HepG2 (cell line): ENCODE data around the gene U2AF2. TPM values are rescaled to one million over a fixed set of nuclear protein-coding genes. Genes with fewer than 3 reads are reported as not detected.
A peak's percentile ranks its signal among the peaks of the same experiment; 100 is the strongest.

ENCODE experiments used
- GZF1 ChIP-seq: sonication (generic); formaldehyde crosslinking; IDR thresholded peaks from 2 replicates; pipeline ENCODE4 v1.5.1; 2020; ENCODE audit warnings: mild to moderate bottlenecking, missing genetic modification reagents
- HOXA3 ChIP-seq: sonication (generic); formaldehyde crosslinking; IDR thresholded peaks from 2 replicates; pipeline ENCODE4 v1.5.0; 2020; ENCODE audit warnings: missing genetic modification reagents
- ISX ChIP-seq: sonication (generic); formaldehyde crosslinking; conservative IDR thresholded peaks from 2 replicates; pipeline ENCODE4 v1.5.0; 2020; ENCODE audit warnings: missing genetic modification reagents
- MED13 ChIP-seq: sonication (generic); formaldehyde crosslinking; IDR thresholded peaks from 2 replicates; pipeline ENCODE4 v1.5.0; 2020; ENCODE audit warnings: missing genetic modification reagents
- MEIS2 ChIP-seq: sonication (generic); formaldehyde crosslinking; IDR thresholded peaks from 2 replicates; pipeline ENCODE4 v1.9.0; 2021; ENCODE audit warnings: mild to moderate bottlenecking, missing genetic modification reagents
- PTBP1 ChIP-seq: fragments of 200-400 bp; formaldehyde crosslinking; IDR thresholded peaks from 2 replicates; pipeline ENCODE4 v1.6.1; 2018; ENCODE audit warnings: low read length, low read depth; ENCODE audit not compliant: poor library complexity, severe bottlenecking
- RBM22 ChIP-seq: fragments of 200-400 bp; formaldehyde crosslinking; optimal IDR thresholded peaks from 2 replicates; pipeline ENCODE3; 2017; ENCODE audit warnings: mild to moderate bottlenecking, low read length, moderate library complexity
- ZNF143 ChIP-seq: sonication (generic); formaldehyde crosslinking; IDR thresholded peaks from 2 replicates; pipeline ENCODE4 v1.4.0; 2020; ENCODE audit warnings: missing genetic modification reagents
- ZNF441 ChIP-seq: sonication (generic); formaldehyde crosslinking; IDR thresholded peaks from 2 replicates; pipeline ENCODE4 v1.7.0; 2021; ENCODE audit warnings: missing genetic modification reagents, borderline replicate concordance
- ZNF777 ChIP-seq: sonication (generic); formaldehyde crosslinking; IDR thresholded peaks from 2 replicates; pipeline ENCODE4 v1.4.0; 2020; ENCODE audit warnings: missing genetic modification reagents
- polyA plus RNA-seq, 8 experiments: library from polyadenylated mRNA; depleted of rRNA in 3 of 8; stranded (reverse) in 7 of 8; unstranded in 1 of 8; fragments of >200 nt; fragmentation: Illumina TruSeq in 4 of 8; extraction: Trizol in 4 of 8; gene quantifications; 2 replicates each; pipeline versions ENCODE4 v1.2.1 to v1.2.3, GENCODE V29; 2011 to 2016; ENCODE audit warnings: low read depth in 4 of 8, missing spikeins in 1 of 8, mixed read lengths in 1 of 8; ENCODE audit not compliant: insufficient read depth in 1 of 8
- total RNA-seq, 5 experiments: library from RNA; depleted of rRNA; stranded (reverse); fragments of >200 nt; fragmentation: Illumina TruSeq; extraction: Trizol; gene quantifications; 2 replicates each; pipeline ENCODE4 v1.2.3, GENCODE V29; 2016; ENCODE audit warnings: low read depth in 1 of 5
- TF ChIP-seq, protein P1 (sequence below), 2 experiments: fragments of 450-650 bp in 1 of 2; sonication (generic) in 1 of 2; formaldehyde crosslinking in 1 of 2; IDR thresholded peaks; 2 replicates each; pipeline versions ENCODE4 v1.6.1 to v1.8.0; 2016 to 2022; ENCODE audit warnings: antibody characterized with exemption in 1 of 2, mild to moderate bottlenecking in 1 of 2, missing genetic modification reagents in 1 of 2
- TF ChIP-seq, protein P2 (sequence below): sonication (generic); formaldehyde crosslinking; IDR thresholded peaks from 2 replicates; pipeline ENCODE4 v1.5.0; 2020; ENCODE audit warnings: missing genetic modification reagents
- TF ChIP-seq, protein P3 (sequence below): sonication (generic); formaldehyde crosslinking; IDR thresholded peaks from 2 replicates; pipeline ENCODE4 v1.4.0; 2020; ENCODE audit warnings: missing genetic modification reagents, low read depth, mild to moderate bottlenecking, borderline replicate concordance
- TF ChIP-seq, protein P4 (sequence below): sonication (generic); formaldehyde crosslinking; IDR thresholded peaks from 2 replicates; pipeline ENCODE4 v1.4.0; 2020; ENCODE audit warnings: missing genetic modification reagents
- TF ChIP-seq, protein P5 (sequence below): sonication (generic); formaldehyde crosslinking; IDR thresholded peaks from 2 replicates; pipeline ENCODE4 v1.4.0; 2020; ENCODE audit warnings: mild to moderate bottlenecking, low read depth, missing genetic modification reagents

U2AF2 gene
- total and polyA plus RNA-seq, 2 of the 13 experiments (the other 11 are each of a cell fraction or from before 2014, with no cell fraction given): 84.3 to 124 TPM

DNA sequence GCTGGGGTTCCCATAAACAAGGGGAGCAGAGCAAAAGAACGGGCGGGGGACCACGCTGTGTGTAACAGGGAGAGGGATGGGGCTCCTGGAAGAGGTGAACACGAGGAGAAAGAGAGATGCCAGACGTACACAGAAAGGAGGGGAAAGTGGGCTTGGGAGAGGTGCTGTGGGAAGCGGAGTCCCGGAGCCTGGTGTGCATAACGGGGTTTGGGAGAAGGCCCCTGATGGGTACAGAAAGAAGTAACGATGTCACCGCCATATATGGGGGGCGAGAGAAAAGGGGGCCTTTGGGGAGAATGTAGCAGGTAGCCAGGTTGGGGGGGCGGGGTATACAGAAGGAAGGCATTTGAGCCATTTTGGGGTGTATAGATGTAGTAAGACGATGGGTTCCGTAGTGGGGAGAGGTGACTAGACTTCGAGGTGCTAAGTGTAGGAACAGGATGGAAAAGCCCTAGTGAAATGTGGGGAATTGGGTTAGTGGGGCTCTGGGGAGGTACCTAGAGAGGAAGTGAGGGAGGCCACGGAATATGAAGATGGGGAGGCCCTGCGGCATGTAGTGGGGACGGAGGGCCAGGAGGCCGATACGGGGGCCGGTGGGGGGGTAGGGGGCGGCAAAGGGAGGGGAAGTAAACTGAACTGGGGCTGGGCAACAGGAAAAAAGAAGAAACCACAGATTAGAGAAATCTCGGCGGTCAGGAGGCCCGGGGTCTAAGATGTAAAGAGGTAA lies 13.2 kb upstream of the U2AF2 start (continued):
- TF ChIP-seq ISX: 0 out of 2 replicates have a peak, but pooled peaks have one; percentile 61
- TF ChIP-seq GZF1 (CRISPR knock-in tag): 0 out of 2 replicates have a peak, but pooled peaks have one; percentile 34
- no peak for TF ChIP-seq MED13 (CRISPR knock-in tag)
- TF ChIP-seq, protein P1, sequence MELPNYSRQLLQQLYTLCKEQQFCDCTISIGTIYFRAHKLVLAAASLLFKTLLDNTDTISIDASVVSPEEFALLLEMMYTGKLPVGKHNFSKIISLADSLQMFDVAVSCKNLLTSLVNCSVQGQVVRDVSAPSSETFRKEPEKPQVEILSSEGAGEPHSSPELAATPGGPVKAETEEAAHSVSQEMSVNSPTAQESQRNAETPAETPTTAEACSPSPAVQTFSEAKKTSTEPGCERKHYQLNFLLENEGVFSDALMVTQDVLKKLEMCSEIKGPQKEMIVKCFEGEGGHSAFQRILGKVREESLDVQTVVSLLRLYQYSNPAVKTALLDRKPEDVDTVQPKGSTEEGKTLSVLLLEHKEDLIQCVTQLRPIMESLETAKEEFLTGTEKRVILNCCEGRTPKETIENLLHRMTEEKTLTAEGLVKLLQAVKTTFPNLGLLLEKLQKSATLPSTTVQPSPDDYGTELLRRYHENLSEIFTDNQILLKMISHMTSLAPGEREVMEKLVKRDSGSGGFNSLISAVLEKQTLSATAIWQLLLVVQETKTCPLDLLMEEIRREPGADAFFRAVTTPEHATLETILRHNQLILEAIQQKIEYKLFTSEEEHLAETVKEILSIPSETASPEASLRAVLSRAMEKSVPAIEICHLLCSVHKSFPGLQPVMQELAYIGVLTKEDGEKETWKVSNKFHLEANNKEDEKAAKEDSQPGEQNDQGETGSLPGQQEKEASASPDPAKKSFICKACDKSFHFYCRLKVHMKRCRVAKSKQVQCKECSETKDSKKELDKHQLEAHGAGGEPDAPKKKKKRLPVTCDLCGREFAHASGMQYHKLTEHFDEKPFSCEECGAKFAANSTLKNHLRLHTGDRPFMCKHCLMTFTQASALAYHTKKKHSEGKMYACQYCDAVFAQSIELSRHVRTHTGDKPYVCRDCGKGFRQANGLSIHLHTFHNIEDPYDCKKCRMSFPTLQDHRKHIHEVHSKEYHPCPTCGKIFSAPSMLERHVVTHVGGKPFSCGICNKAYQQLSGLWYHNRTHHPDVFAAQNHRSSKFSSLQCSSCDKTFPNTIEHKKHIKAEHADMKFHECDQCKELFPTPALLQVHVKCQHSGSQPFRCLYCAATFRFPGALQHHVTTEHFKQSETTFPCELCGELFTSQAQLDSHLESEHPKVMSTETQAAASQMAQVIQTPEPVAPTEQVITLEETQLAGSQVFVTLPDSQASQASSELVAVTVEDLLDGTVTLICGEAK (IDR thresholded peaks at IDR 0.05): no peak
- TF ChIP-seq, protein P1 (CRISPR knock-in tag; IDR thresholded peaks at IDR 0.05): 0 out of 2 replicates have a peak, but pooled peaks have one; percentile 29
- no peak for TF ChIP-seq HOXA3 (CRISPR knock-in tag)
- no peak for TF ChIP-seq ZNF441
- TF ChIP-seq, protein P2, sequence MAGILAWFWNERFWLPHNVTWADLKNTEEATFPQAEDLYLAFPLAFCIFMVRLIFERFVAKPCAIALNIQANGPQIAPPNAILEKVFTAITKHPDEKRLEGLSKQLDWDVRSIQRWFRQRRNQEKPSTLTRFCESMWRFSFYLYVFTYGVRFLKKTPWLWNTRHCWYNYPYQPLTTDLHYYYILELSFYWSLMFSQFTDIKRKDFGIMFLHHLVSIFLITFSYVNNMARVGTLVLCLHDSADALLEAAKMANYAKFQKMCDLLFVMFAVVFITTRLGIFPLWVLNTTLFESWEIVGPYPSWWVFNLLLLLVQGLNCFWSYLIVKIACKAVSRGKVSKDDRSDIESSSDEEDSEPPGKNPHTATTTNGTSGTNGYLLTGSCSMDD: no peak
- peak; percentile 81 for TF ChIP-seq RBM22
- TF ChIP-seq MEIS2 (CRISPR knock-in tag): 0 out of 2 replicates have a peak, but pooled peaks have one; percentile 6
- TF ChIP-seq ZNF143 (CRISPR knock-in tag): no peak
- TF ChIP-seq PTBP1: no peak
- TF ChIP-seq, protein P3, sequence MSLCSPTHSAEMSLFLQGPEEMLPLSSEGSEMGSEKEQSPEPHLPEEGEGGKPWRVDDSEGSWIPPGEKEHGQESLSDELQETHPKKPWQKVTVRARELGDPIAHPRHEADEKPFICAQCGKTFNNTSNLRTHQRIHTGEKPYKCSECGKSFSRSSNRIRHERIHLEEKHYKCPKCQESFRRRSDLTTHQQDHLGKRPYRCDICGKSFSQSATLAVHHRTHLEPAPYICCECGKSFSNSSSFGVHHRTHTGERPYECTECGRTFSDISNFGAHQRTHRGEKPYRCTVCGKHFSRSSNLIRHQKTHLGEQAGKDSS (CRISPR knock-in tag): no peak
- TF ChIP-seq, protein P4, sequence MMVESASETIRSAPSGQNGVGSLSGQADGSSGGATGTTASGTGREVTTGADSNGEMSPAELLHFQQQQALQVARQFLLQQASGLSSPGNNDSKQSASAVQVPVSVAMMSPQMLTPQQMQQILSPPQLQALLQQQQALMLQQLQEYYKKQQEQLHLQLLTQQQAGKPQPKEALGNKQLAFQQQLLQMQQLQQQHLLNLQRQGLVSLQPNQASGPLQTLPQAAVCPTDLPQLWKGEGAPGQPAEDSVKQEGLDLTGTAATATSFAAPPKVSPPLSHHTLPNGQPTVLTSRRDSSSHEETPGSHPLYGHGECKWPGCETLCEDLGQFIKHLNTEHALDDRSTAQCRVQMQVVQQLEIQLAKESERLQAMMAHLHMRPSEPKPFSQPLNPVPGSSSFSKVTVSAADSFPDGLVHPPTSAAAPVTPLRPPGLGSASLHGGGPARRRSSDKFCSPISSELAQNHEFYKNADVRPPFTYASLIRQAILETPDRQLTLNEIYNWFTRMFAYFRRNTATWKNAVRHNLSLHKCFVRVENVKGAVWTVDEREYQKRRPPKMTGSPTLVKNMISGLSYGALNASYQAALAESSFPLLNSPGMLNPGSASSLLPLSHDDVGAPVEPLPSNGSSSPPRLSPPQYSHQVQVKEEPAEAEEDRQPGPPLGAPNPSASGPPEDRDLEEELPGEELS: 0 out of 2 replicates have a peak, but pooled peaks have one; percentile 14
- TF ChIP-seq, protein P5, sequence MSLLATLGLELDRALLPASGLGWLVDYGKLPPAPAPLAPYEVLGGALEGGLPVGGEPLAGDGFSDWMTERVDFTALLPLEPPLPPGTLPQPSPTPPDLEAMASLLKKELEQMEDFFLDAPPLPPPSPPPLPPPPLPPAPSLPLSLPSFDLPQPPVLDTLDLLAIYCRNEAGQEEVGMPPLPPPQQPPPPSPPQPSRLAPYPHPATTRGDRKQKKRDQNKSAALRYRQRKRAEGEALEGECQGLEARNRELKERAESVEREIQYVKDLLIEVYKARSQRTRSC (CRISPR knock-in tag): no peak
- TF ChIP-seq ZNF777 (CRISPR knock-in tag): no peak
